ENCODE data around the gene OR52A1.
"Not testable (repeated sequence)": the region's sequence is repeated elsewhere in the genome, so short reads cannot be mapped to it uniquely, and the experiment has no call there.

The OR52A1 gene

GRCh38 chr11:5154657-5155056 lies at the start of gene OR52A1:
TSS of gene OR52A1 (minus strand) at chr11:5154757. CDS start at chr11:5152369, 2,388 bp downstream.
- ATAC-seq (replicated peaks) (no peak), DNase-seq (no peak)
- H3K27me3 Mint-ChIP-seq, result peaks cover 0 to 12% of the 10 kb centered on the region in 2 donors
- H3K9me3 Mint-ChIP-seq, result no peaks in the 10 kb centered on the region
- no peaks in the 10 kb centered on the region for H3K4me1 Mint-ChIP-seq
- no peak within 1 kb of the TSS for H3K4me3 Mint-ChIP-seq
- H3K36me3 Mint-ChIP-seq, result no peaks in the 10 kb centered on the region
- no peak within 1 kb of the TSS for H3K27ac Mint-ChIP-seq

GRCh38 chr11:5203366-5203765 lies 48.8 kb upstream of the OR52A1 start:
- no peaks in the 10 kb centered on the region for H3K9me3 Mint-ChIP-seq

GRCh38 chr11:5200582-5200981 lies 46.0 kb upstream of the OR52A1 start, which contains the start of gene OR51V1:
TSS of gene OR51V1 (minus strand) at chr11:5200682. CDS start at chr11:5200682, 0 bp downstream.
- Mint-ChIP-seq H3K36me3 (no peaks in the 10 kb centered on the region), H3K9me3 (no peaks in the 10 kb centered on the region), H3K4me1 (no peaks in the 10 kb centered on the region), H3K27ac (no peak within 1 kb of the TSS), H3K27me3 (peaks cover 4 to 12% of the 10 kb centered on the region in 2 donors), H3K4me3 (no peak within 1 kb of the TSS)
- ATAC-seq (replicated peaks) (no peak), DNase-seq (no peak)

More at GRCh38 chr11:5203366-5203765, 48.8 kb upstream of the OR52A1 start:
- Mint-ChIP-seq H3K27me3 (peaks cover 4 to 12% of the 10 kb centered on the region in 2 donors), H3K4me3 (no peak overlapping the region), H3K36me3 (no peaks in the 10 kb centered on the region), H3K27ac (no peak overlapping the region), H3K4me1 (no peaks in the 10 kb centered on the region)
- ATAC-seq (replicated peaks), result no peak
- DNase-seq, result no peak

GRCh38 chr11:5198285-5198684 lies 43.7 kb upstream of the OR52A1 start:
- H3K27ac Mint-ChIP-seq, result no peak overlapping the region
- peaks cover 0 to under 1% of the 10 kb centered on the region in 2 donors for H3K9me3 Mint-ChIP-seq
- ATAC-seq (replicated peaks) (no peak), DNase-seq (no peak)
- no peaks in the 10 kb centered on the region for H3K4me1 Mint-ChIP-seq
- H3K27me3 Mint-ChIP-seq, result peaks cover 4 to 12% of the 10 kb centered on the region in 2 donors
- H3K36me3 Mint-ChIP-seq, result no peaks in the 10 kb centered on the region
- H3K4me3 Mint-ChIP-seq, result no peak overlapping the region

GRCh38 chr11:5197536-5197935 lies 43.0 kb upstream of the OR52A1 start:
- ATAC-seq (replicated peaks) (no peak), DNase-seq (no peak)
- H3K27ac Mint-ChIP-seq, result no peak overlapping the region
- no peak overlapping the region for H3K4me3 Mint-ChIP-seq
- H3K36me3 Mint-ChIP-seq, result no peaks in the 10 kb centered on the region
- peaks cover 4 to 12% of the 10 kb centered on the region in 2 donors for H3K27me3 Mint-ChIP-seq
- no peaks in the 10 kb centered on the region for H3K4me1 Mint-ChIP-seq
- H3K9me3 Mint-ChIP-seq, result peaks cover 0 to 6% of the 10 kb centered on the region in 2 donors

GRCh38 chr11:5196731-5197130 lies 42.2 kb upstream of the OR52A1 start:
- no peak for ATAC-seq (replicated peaks)
- peaks cover 4 to 12% of the 10 kb centered on the region in 2 donors for H3K27me3 Mint-ChIP-seq
- H3K4me3 Mint-ChIP-seq, result no peak overlapping the region
- H3K4me1 Mint-ChIP-seq, result no peaks in the 10 kb centered on the region
- DNase-seq, result no peak
- peaks cover 0 to 8% of the 10 kb centered on the region in 2 donors for H3K9me3 Mint-ChIP-seq
- no peaks in the 10 kb centered on the region for H3K36me3 Mint-ChIP-seq
- H3K27ac Mint-ChIP-seq, result no peak overlapping the region

GRCh38 chr11:5196067-5196466 lies 41.5 kb upstream of the OR52A1 start:
- no peaks in the 10 kb centered on the region for H3K4me1 Mint-ChIP-seq

GRCh38 chr11:5192738-5193137 lies 38.2 kb upstream of the OR52A1 start:
- peaks cover 9 to 16% of the 10 kb centered on the region in 2 donors for H3K9me3 Mint-ChIP-seq
- ATAC-seq (replicated peaks), result no peak
- H3K27ac Mint-ChIP-seq, result no peak overlapping the region
- H3K4me3 Mint-ChIP-seq, result no peak overlapping the region
- H3K4me1 Mint-ChIP-seq, result no peaks in the 10 kb centered on the region
- no peak for DNase-seq
- no peaks in the 10 kb centered on the region for H3K27me3 Mint-ChIP-seq
- H3K36me3 Mint-ChIP-seq, result no peaks in the 10 kb centered on the region

More at GRCh38 chr11:5196067-5196466, 41.5 kb upstream of the OR52A1 start:
- H3K27ac Mint-ChIP-seq, result no peak overlapping the region
- no peak for DNase-seq
- H3K36me3 Mint-ChIP-seq, result no peaks in the 10 kb centered on the region
- H3K9me3 Mint-ChIP-seq, result peaks cover 2 to 12% of the 10 kb centered on the region in 2 donors
- H3K27me3 Mint-ChIP-seq, result peaks cover 4 to 12% of the 10 kb centered on the region in 2 donors
- no peak overlapping the region for H3K4me3 Mint-ChIP-seq
- ATAC-seq (replicated peaks), result no peak

GRCh38 chr11:5188201-5188600 lies 33.6 kb upstream of the OR52A1 start:
- H3K4me3 Mint-ChIP-seq, result no peak overlapping the region
- peaks cover 9 to 15% of the 10 kb centered on the region in 2 donors for H3K9me3 Mint-ChIP-seq
- no peak for DNase-seq
- no peaks in the 10 kb centered on the region for H3K36me3 Mint-ChIP-seq
- no peaks in the 10 kb centered on the region for H3K27me3 Mint-ChIP-seq
- H3K4me1 Mint-ChIP-seq, result no peaks in the 10 kb centered on the region
- ATAC-seq (replicated peaks), result no peak
- H3K27ac Mint-ChIP-seq, result no peak overlapping the region

- no peaks in the 10 kb centered on the region for H3K36me3 Mint-ChIP-seq
- H3K27ac Mint-ChIP-seq, result no peak overlapping the region
- peaks cover 0 to 5% of the 10 kb centered on the region in 2 donors for H3K27me3 Mint-ChIP-seq
- ATAC-seq (replicated peaks) (no peak), DNase-seq (no peak)
- no peaks in the 10 kb centered on the region for H3K9me3 Mint-ChIP-seq
- no peaks in the 10 kb centered on the region for H3K4me1 Mint-ChIP-seq
- no peak overlapping the region for H3K4me3 Mint-ChIP-seq
Observed at GRCh38 chr11:5178046-5178837, 23.7 kb upstream of the OR52A1 start.

- H3K4me3 Mint-ChIP-seq, result no peak overlapping the region
- H3K9me3 Mint-ChIP-seq, result no peaks in the 10 kb centered on the region
- no peak overlapping the region for H3K27ac Mint-ChIP-seq
- H3K27me3 Mint-ChIP-seq, result peaks cover 0 to 5% of the 10 kb centered on the region in 2 donors
- ATAC-seq (replicated peaks) (no peak), DNase-seq (no peak)
- no peaks in the 10 kb centered on the region for H3K4me1 Mint-ChIP-seq
- H3K36me3 Mint-ChIP-seq, result no peaks in the 10 kb centered on the region
Observed at GRCh38 chr11:5174934-5175333, 20.4 kb upstream of the OR52A1 start.

GRCh38 chr11:5171856-5172255 lies 17.3 kb upstream of the OR52A1 start:
- H3K4me1 Mint-ChIP-seq, result no peaks in the 10 kb centered on the region
- no peaks in the 10 kb centered on the region for H3K9me3 Mint-ChIP-seq
- no peaks in the 10 kb centered on the region for H3K27me3 Mint-ChIP-seq
- no peak for DNase-seq
- no peak overlapping the region for H3K4me3 Mint-ChIP-seq
- ATAC-seq (replicated peaks), result no peak
- no peak overlapping the region for H3K27ac Mint-ChIP-seq
- no peaks in the 10 kb centered on the region for H3K36me3 Mint-ChIP-seq

GRCh38 chr11:5165898-5166297 lies 11.3 kb upstream of the OR52A1 start:
- not testable (repeated sequence) for DNase-seq; H3K4me1 Mint-ChIP-seq; H3K4me3 Mint-ChIP-seq; ATAC-seq (replicated peaks); H3K9me3 Mint-ChIP-seq; H3K36me3 Mint-ChIP-seq; H3K27ac Mint-ChIP-seq; H3K27me3 Mint-ChIP-seq

- not testable (repeated sequence) for H3K4me3 Mint-ChIP-seq, H3K9me3 Mint-ChIP-seq
Observed at GRCh38 chr11:5164807-5165206, 10.2 kb upstream of the OR52A1 start.

GRCh38 chr11:5161045-5161444 lies 6.5 kb upstream of the OR52A1 start:
- H3K27me3 Mint-ChIP-seq, result peaks cover 6 to 13% of the 10 kb centered on the region in 2 donors
- not testable (repeated sequence) for H3K9me3 Mint-ChIP-seq; ATAC-seq (replicated peaks); H3K4me3 Mint-ChIP-seq; H3K36me3 Mint-ChIP-seq; DNase-seq; H3K4me1 Mint-ChIP-seq; H3K27ac Mint-ChIP-seq

More at GRCh38 chr11:5164807-5165206, 10.2 kb upstream of the OR52A1 start:
- H3K27me3 Mint-ChIP-seq, result peaks cover 6 to 13% of the 10 kb centered on the region in 2 donors
- H3K27ac Mint-ChIP-seq; DNase-seq; H3K36me3 Mint-ChIP-seq; ATAC-seq (replicated peaks); H3K4me1 Mint-ChIP-seq: not testable (repeated sequence)

Measured in stimulated activated naive B cell treated with anti-CD40 and anti-IgM and Interleukin-4, amounts not matched to agents 10 μg/mL and 1 μg/mL and 100 μg/mL, for 72 hours (primary cell).